Heart left ventricle (tissue), 16 donors: Measurements from ENCODE around the gene MANBA. TPM values are rescaled to one million over a fixed set of nuclear protein-coding genes. Genes with fewer than 3 reads are reported as not detected.

Experiments used
- ATAC-seq, 4 donors: fragments of 200-7000 bp; cut with Tn5 transposase; one replicate each; pipeline ENCODE4 v1.9.1; 2020 to 2022; ENCODE audit warnings: moderate library complexity in 4 of 4, mild to moderate bottlenecking in 3 of 4, moderate number of reproducible peaks in 1 of 4
- DNase-seq, 5 donors: peaks; one replicate each; pipeline ENCODE4 v3.0.0-alpha.2; 2020
- H3K27ac ChIP-seq, 12 donors: fragments of 200-600 bp; sonication (generic) in 4 of 12; one replicate each; pipeline versions ENCODE4 v1.5.0 to v1.8.0; 2016 to 2022; ENCODE audit warnings: mild to moderate bottlenecking in 2 of 12
- H3K27me3 ChIP-seq, 9 donors: fragments of 200-600 bp; sonication (generic) in 2 of 9; one replicate each; pipeline versions ENCODE4 v1.5.1 to v1.8.0; 2016 to 2022; ENCODE audit warnings: mild to moderate bottlenecking in 3 of 9
- H3K36me3 ChIP-seq, 9 donors: fragments of 200-600 bp; sonication (generic) in 2 of 9; one replicate each; pipeline versions ENCODE4 v1.5.0 to v1.8.0; 2018 to 2022; ENCODE audit warnings: mild to moderate bottlenecking in 2 of 9
- H3K4me1 ChIP-seq, 12 donors: fragments of 200-600 bp; sonication (generic) in 4 of 12; one replicate each; pipeline versions ENCODE4 v1.5.0 to v1.8.0; 2016 to 2022; ENCODE audit warnings: mild to moderate bottlenecking in 3 of 12
- H3K4me3 ChIP-seq, 12 donors: fragments of 200-600 bp; sonication (generic) in 4 of 12; one replicate each; pipeline versions ENCODE4 v1.5.0 to v1.8.0; 2017 to 2022; ENCODE audit warnings: mild to moderate bottlenecking in 9 of 12, moderate library complexity in 4 of 12
- H3K9me3 ChIP-seq, 12 donors: fragments of 200-600 bp; sonication (generic) in 4 of 12; one replicate each; pipeline versions ENCODE4 v1.5.0 to v1.8.0; 2016 to 2022; ENCODE audit warnings: mild to moderate bottlenecking in 1 of 12
- CTCF ChIP-seq, 12 donors: fragments of 200-600 bp; sonication (generic) in 4 of 12; IDR thresholded peaks; one replicate each; pipeline versions ENCODE4 v1.5.0 to v1.8.0; 2018 to 2022; ENCODE audit warnings: antibody characterized with exemption in 12 of 12, mild to moderate bottlenecking in 5 of 12
- POLR2A ChIP-seq, 2 donors: fragments of 450-650 bp; IDR thresholded peaks; one replicate each; pipeline ENCODE4 v1.6.1; 2017; ENCODE audit warnings: antibody characterized with exemption in 2 of 2, mild to moderate bottlenecking in 2 of 2, moderate library complexity in 2 of 2
- WGBS, 4 donors: extraction: QIAGEN DNeasy Blood & Tissue Kit in 2 of 4; methylation state at CpG; one replicate each; pipeline versions ENCODE4 v1.1.5 to v1.1.7; 2013 to 2018; 5-methylcytosine and 5-hydroxymethylcytosine counted together
- intact Hi-C, 10 donors: fragments of 100-400 bp; cut with DNase I; formaldehyde crosslinking; loops; one replicate each; pipeline versions ENCODE4 v1.11.1 to v1.14.2; 2022
- polyA plus RNA-seq, 2 donors: library from polyadenylated mRNA; stranded (reverse); fragments of 200-250 nt; gene quantifications; one replicate each; pipeline ENCODE4 v1.2.3, GENCODE V29; 2013
- total RNA-seq, 9 donors: library from RNA; depleted of rRNA in 2 of 9; stranded (reverse); fragments of >200 nt in 2 of 9; fragmentation: NEBNext Ultra II Directional in 3 of 9; extraction: Animal tissue kit (Norgen Biotek cat#: 25700) in 3 of 9; gene quantifications; one replicate each; pipeline versions ENCODE4 v1.1.0 to v1.2.4, GENCODE V29; 2016 to 2023
- donor health status: ischemic (EF 13 %, LVEDD 7.1; RV severe dilation, severe dysfunction).
- donor health status: healthy with polysubstance abuse.
- donor health status: DM: no; HTN: yes; CAD: no.
- donor health status: DM: no; HTN: no; CAD: no.
- donor health status: ischemic (EF 25% LVEDD 6.9; RV normal size, moderate dysfunction).
- donor health status: ischemic (EF 25% LVEDD 5.7; RV mildly dilated, moderate dysfunction).
- donor health status: healthy.
- donor health status: DM: yes; HTN: yes; CAD: no.
- donor health status: ischemic (EF 35%, LVEDD 5.7; RV mildly dilated, moderate dysfunction).
- donor health status: nonischemic (EF 11% LVEDD 7.7; RV severe dilation, severe dysfunction).
- donor health status: DM: yes; HTN: yes; CAD: no.
- donor health status: PGD.
- donor health status: ischemic (EF 29% LVEDD 5.4; RV normal size, mild dysfunction).
- donor health status: nonischemic (EF 23%, LVEDD 6.1; RV moderate dilation, normal function).

MANBA gene
- total and polyA plus RNA-seq, 11 donors: 6.2 to 44.0 (median 34.2) TPM

DNA sequence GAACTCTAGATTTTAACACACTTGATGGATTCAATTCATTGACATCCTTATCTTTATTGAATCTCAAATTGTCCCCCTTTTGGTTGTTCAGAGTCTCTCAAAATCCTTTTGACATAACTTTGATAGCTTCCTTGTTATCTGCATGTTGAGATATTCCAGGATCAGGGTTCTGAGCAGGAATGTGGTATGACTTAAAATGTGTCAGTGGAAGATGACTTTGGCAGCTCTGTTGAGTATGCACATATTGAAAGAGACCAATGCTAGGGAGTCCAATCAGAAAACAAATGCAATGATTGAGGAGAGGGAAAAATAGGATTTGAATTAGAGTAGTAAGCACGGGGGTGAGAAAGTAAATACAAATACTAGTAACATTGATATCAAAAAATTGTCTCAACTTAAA lies 93.8 kb downstream of the MANBA start:
- Histone ChIP-seq H3K27me3 (no peaks in the 10 kb centered on the region), H3K4me1 (no peaks in the 10 kb centered on the region), H3K9me3 (no peaks in the 10 kb centered on the region), H3K27ac (no peak overlapping the region), H3K4me3 (no peak overlapping the region), H3K36me3 (peaks cover 0 to 57% (median 32%) of the 10 kb centered on the region in 9 donors)
- ATAC-seq: no peak
- TF ChIP-seq CTCF (IDR thresholded peaks at IDR 0.05) (no peak), POLR2A (IDR thresholded peaks at IDR 0.05) (no peak)
- intact Hi-C loops: no loop called here
- DNase-seq: no peak
- 74 to 83% (median 78%) methylated on average over 1 of the region's 1 CpG for WGBS, 4 donors

DNA sequence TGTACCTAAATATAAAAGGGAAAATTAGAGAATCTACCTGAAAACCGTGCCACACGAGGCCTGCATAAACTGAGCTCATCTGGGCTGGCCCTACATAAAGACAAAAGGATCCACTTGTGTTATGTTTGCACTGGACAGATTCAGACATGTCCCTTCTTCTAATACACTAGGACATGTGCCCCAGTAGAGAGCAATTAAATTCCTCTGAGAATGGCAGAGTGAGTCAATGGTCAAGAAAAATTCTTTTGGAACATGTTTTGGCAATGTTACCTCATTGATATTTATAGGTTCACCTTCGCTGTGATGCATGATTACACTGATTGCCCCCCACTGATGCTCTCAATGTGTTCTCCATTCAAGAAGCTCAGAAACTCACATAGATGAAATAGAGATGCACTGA lies 95.2 kb downstream of the MANBA start:
- peaks cover 0 to 66% (median 32%) of the 10 kb centered on the region in 9 donors for H3K36me3 ChIP-seq
- WGBS, 4 donors: 76 to 87% (median 82%) methylated on average over 3 of the region's 3 CpGs
- intact Hi-C loops: no loop called here

DNA sequence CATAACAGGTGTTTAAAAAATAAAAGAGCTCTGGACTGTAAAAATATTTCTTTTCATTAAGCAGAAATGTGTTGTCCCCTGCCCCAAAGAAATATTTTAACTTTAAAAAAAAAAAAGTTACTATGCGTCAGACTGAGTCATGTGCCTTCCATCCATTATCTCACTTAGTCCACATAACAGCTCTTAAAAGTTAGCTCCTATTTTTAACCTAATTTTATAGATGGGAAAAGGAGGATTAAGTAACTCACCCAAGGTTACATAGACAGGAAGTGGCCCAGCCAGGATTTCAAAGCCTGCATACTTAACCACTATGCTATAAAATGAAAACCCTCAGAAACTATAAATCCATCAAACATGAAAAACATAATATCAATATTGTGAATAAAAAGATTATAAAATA lies 97.7 kb downstream of the MANBA start:
- peaks cover 0 to 60% (median 22%) of the 10 kb centered on the region in 9 donors for H3K36me3 ChIP-seq

More for the DNA sequence above, 95.2 kb downstream of the MANBA start:
- no peak for TF ChIP-seq CTCF (IDR thresholded peaks at IDR 0.05)
- no peaks in the 10 kb centered on the region for H3K4me1 ChIP-seq
- DNase-seq: no peak
- no peak overlapping the region for H3K4me3 ChIP-seq
- ATAC-seq: peak in 2 of 4 donors; percentile 33 to 47
- no peaks in the 10 kb centered on the region for H3K9me3 ChIP-seq
- H3K27me3 ChIP-seq: no peaks in the 10 kb centered on the region
- H3K27ac ChIP-seq: no peak overlapping the region

GRCh38 chr4:102657206-102657605 lies 103.6 kb downstream of the MANBA start:
- TF ChIP-seq POLR2A (IDR thresholded peaks at IDR 0.05): no peak
- TF ChIP-seq CTCF (IDR thresholded peaks at IDR 0.05): no peak
- 41 to 85% (median 58%) methylated on average over 4 to 5 of the region's 5 CpGs for WGBS, 4 donors
- Histone ChIP-seq H3K27me3 (no peaks in the 10 kb centered on the region), H3K27ac (no peak overlapping the region), H3K9me3 (peaks cover 0 to 2% (median 0%) of the 10 kb centered on the region in 12 donors), H3K4me3 (no peak overlapping the region), H3K4me1 (no peaks in the 10 kb centered on the region), H3K36me3 (peaks cover 0 to 30% (median 3%) of the 10 kb centered on the region in 9 donors)
- ATAC-seq: no peak
- intact Hi-C loops: no loop called here
- DNase-seq: no peak

More for the DNA sequence above, 97.7 kb downstream of the MANBA start:
- Histone ChIP-seq H3K4me3 (no peak overlapping the region), H3K27me3 (no peaks in the 10 kb centered on the region), H3K4me1 (no peaks in the 10 kb centered on the region), H3K27ac (no peak overlapping the region), H3K9me3 (peaks cover 0 to 2% (median 0%) of the 10 kb centered on the region in 12 donors)
- WGBS, 4 donors: 44 to 64% (median 51%) methylated on average over 1 of the region's 1 CpG
- no peak for TF ChIP-seq POLR2A (IDR thresholded peaks at IDR 0.05)
- no peak for TF ChIP-seq CTCF (IDR thresholded peaks at IDR 0.05)
- ATAC-seq: peak in 3 of 4 donors; percentile 22 to 49 (median 45)
- no peak for DNase-seq
- intact Hi-C loops: no loop called here
